SK-N-SH treated with all-trans-retinoic acid at 6 μM for 48 hours (cell line): Measurements from ENCODE around the gene ADAMTS20.
A peak's percentile ranks its signal among the peaks of the same experiment; 100 is the strongest.

Experiments used
- ATAC-seq: fragments of 200-7000 bp; cut with Tn5 transposase; 3 replicates; pipeline ENCODE4 v1.9.1; 2020; ENCODE audit warnings: mild to moderate bottlenecking, moderate library complexity
- ARNTL ChIP-seq: fragments of 450-650 bp; formaldehyde crosslinking; IDR thresholded peaks from 2 replicates; pipeline ENCODE4 v1.5.0; 2020; ENCODE audit warnings: low read depth, mild to moderate bottlenecking, moderate library complexity, borderline replicate concordance
- BACH2 ChIP-seq: fragments of 250-450 bp; sonication (Bioruptor Pico); IDR thresholded peaks from 2 replicates; pipeline ENCODE4 v1.9.0; 2021; ENCODE audit warnings: mild to moderate bottlenecking, borderline replicate concordance
- CSDC2 ChIP-seq: fragments of 250-450 bp; sonication (Bioruptor Pico); IDR thresholded peaks from 2 replicates; pipeline ENCODE4 v1.5.0; 2020; ENCODE audit warnings: mild to moderate bottlenecking, moderate library complexity
- ESRRG ChIP-seq: fragments of 250-450 bp; sonication (Bioruptor Pico); IDR thresholded peaks from 2 replicates; pipeline ENCODE4 v1.6.1; 2021; ENCODE audit warnings: mild to moderate bottlenecking
- GLIS3 ChIP-seq: fragments of 250-450 bp; sonication (Bioruptor Pico); IDR thresholded peaks from 2 replicates; pipeline ENCODE4 v1.5.0; 2020; ENCODE audit warnings: mild to moderate bottlenecking, moderate library complexity
- ISL1 ChIP-seq: fragments of 250-450 bp; sonication (Bioruptor Pico); IDR thresholded peaks from 2 replicates; pipeline ENCODE4 v2.1.2; 2022; ENCODE audit warnings: mild to moderate bottlenecking, moderate library complexity
- PPARA ChIP-seq: fragments of 250-450 bp; sonication (Bioruptor Pico); IDR thresholded peaks from 2 replicates; pipeline ENCODE4 v1.5.0; 2020; ENCODE audit warnings: mild to moderate bottlenecking, borderline replicate concordance
- RARB ChIP-seq: fragments of 250-450 bp; sonication (Bioruptor Pico); IDR thresholded peaks from 2 replicates; pipeline ENCODE4 v1.8.0; 2021; ENCODE audit warnings: mild to moderate bottlenecking, moderate library complexity
- SNAI2 ChIP-seq: fragments of 250-450 bp; sonication (Bioruptor Pico); IDR thresholded peaks from 2 replicates; pipeline ENCODE4 v1.5.0; 2020; ENCODE audit warnings: mild to moderate bottlenecking, moderate library complexity
- TCF4 ChIP-seq: fragments of 250-450 bp; sonication (Bioruptor Pico); IDR thresholded peaks from 2 replicates; pipeline ENCODE4 v1.8.0; 2021; ENCODE audit warnings: mild to moderate bottlenecking, moderate library complexity, borderline replicate concordance
- TOX ChIP-seq: fragments of 250-450 bp; sonication (Bioruptor Pico); IDR thresholded peaks from 2 replicates; pipeline ENCODE4 v1.8.0; 2021; ENCODE audit warnings: mild to moderate bottlenecking, moderate library complexity, borderline replicate concordance
- ZFP3 ChIP-seq: fragments of 250-450 bp; sonication (Bioruptor Pico); IDR thresholded peaks from 2 replicates; pipeline ENCODE4 v1.5.0; 2020; ENCODE audit warnings: mild to moderate bottlenecking, moderate library complexity
- ZFP30 ChIP-seq: fragments of 450-650 bp; formaldehyde crosslinking; IDR thresholded peaks from 2 replicates; pipeline ENCODE4 v1.5.0; 2022; ENCODE audit warnings: mild to moderate bottlenecking, moderate library complexity
- ZNF565 ChIP-seq: fragments of 450-650 bp; formaldehyde crosslinking; conservative IDR thresholded peaks from 2 replicates; pipeline ENCODE4 v1.5.0; 2020; ENCODE audit warnings: low read depth, mild to moderate bottlenecking, moderate library complexity
- ZNF70 ChIP-seq: fragments of 450-650 bp; formaldehyde crosslinking; IDR thresholded peaks from 2 replicates; pipeline ENCODE4 v1.5.0; 2020; ENCODE audit warnings: mild to moderate bottlenecking, moderate library complexity
- ZNF8 ChIP-seq: fragments of 450-650 bp; formaldehyde crosslinking; IDR thresholded peaks from 2 replicates; pipeline ENCODE4 v1.5.0; 2020; ENCODE audit warnings: mild to moderate bottlenecking, moderate library complexity
- TF ChIP-seq, protein P1 (sequence below): fragments of 250-450 bp; sonication (Bioruptor Pico); IDR thresholded peaks from 2 replicates; pipeline ENCODE4 v1.5.1; 2020; ENCODE audit warnings: low read depth, mild to moderate bottlenecking, moderate library complexity
- TF ChIP-seq, protein P2 (sequence below): fragments of 250-450 bp; sonication (Bioruptor Pico); IDR thresholded peaks from 2 replicates; pipeline ENCODE4 v1.5.0; 2020; ENCODE audit warnings: mild to moderate bottlenecking, moderate library complexity
- TF ChIP-seq, protein P3 (sequence below): fragments of 250-450 bp; sonication (Bioruptor Pico); IDR thresholded peaks from 2 replicates; pipeline ENCODE4 v1.5.1; 2021; ENCODE audit warnings: mild to moderate bottlenecking, moderate library complexity
- TF ChIP-seq, protein P4 (sequence below): fragments of 250-450 bp; sonication (Bioruptor Pico); IDR thresholded peaks from 2 replicates; pipeline ENCODE4 v1.8.0; 2020; ENCODE audit warnings: mild to moderate bottlenecking, moderate library complexity, borderline replicate concordance
- TF ChIP-seq, protein P5 (sequence below): fragments of 250-450 bp; sonication (Bioruptor Pico); IDR thresholded peaks from 2 replicates; pipeline ENCODE4 v1.8.0; 2021; ENCODE audit warnings: low read depth, mild to moderate bottlenecking, moderate library complexity, borderline replicate concordance

The ADAMTS20 gene

DNA sequence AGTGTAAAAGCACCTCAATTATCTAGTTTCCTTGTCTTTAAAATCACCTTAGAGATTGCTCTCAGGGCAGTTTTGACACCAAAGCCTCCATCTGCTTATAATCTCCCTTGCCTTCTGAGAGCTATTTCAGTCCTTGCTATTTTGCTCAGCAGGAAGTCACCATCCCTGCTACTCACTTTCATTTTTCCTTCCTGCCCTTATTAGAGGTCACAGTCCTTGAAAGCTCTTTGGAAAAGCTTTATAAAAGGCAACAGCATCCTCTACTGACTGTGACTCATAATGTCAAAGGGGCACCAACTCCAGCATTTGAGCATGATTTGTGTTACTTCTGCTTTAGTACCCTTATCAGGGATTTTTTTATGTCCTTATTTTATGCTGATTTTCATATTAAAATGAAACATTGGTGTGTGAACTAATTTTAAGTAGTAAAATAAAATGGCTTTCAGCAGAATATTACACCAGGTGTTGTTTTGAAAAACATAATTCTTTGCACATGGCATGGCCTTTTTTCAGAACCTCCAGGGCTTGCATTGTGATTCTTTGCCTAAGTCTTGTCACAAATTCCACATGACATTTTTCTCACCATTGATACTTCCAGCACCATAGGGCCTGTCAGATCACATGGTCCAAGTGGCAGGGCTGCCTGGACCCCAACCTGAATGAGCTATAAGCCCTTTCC lies 213.0 kb downstream of the ADAMTS20 start:
- TF ChIP-seq TCF4 (CRISPR knock-in tag) (0 out of 2 replicates have a peak, but pooled peaks have one; percentile 28), ZFP30 (CRISPR knock-in tag) (no peak), ZNF8 (CRISPR knock-in tag) (0 out of 2 replicates have a peak, but pooled peaks have one; percentile 6), ISL1 (peak; percentile 32), TOX (CRISPR knock-in tag) (no peak), SNAI2 (CRISPR knock-in tag) (peak; percentile 39; the same call in 1 of the 2 replicates), ZFP3 (CRISPR knock-in tag) (no peak)
- TF ChIP-seq, protein P1, sequence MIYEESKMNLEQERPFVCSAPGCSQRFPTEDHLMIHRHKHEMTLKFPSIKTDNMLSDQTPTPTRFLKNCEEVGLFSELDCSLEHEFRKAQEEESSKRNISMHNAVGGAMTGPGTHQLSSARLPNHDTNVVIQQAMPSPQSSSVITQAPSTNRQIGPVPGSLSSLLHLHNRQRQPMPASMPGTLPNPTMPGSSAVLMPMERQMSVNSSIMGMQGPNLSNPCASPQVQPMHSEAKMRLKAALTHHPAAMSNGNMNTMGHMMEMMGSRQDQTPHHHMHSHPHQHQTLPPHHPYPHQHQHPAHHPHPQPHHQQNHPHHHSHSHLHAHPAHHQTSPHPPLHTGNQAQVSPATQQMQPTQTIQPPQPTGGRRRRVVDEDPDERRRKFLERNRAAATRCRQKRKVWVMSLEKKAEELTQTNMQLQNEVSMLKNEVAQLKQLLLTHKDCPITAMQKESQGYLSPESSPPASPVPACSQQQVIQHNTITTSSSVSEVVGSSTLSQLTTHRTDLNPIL (CRISPR knock-in tag): 0 out of 2 replicates have a peak, but pooled peaks have one; percentile 39
- TF ChIP-seq, protein P2, sequence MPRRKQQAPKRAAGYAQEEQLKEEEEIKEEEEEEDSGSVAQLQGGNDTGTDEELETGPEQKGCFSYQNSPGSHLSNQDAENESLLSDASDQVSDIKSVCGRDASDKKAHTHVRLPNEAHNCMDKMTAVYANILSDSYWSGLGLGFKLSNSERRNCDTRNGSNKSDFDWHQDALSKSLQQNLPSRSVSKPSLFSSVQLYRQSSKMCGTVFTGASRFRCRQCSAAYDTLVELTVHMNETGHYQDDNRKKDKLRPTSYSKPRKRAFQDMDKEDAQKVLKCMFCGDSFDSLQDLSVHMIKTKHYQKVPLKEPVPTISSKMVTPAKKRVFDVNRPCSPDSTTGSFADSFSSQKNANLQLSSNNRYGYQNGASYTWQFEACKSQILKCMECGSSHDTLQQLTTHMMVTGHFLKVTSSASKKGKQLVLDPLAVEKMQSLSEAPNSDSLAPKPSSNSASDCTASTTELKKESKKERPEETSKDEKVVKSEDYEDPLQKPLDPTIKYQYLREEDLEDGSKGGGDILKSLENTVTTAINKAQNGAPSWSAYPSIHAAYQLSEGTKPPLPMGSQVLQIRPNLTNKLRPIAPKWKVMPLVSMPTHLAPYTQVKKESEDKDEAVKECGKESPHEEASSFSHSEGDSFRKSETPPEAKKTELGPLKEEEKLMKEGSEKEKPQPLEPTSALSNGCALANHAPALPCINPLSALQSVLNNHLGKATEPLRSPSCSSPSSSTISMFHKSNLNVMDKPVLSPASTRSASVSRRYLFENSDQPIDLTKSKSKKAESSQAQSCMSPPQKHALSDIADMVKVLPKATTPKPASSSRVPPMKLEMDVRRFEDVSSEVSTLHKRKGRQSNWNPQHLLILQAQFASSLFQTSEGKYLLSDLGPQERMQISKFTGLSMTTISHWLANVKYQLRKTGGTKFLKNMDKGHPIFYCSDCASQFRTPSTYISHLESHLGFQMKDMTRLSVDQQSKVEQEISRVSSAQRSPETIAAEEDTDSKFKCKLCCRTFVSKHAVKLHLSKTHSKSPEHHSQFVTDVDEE (CRISPR knock-in tag): peak; percentile 11; the same call in 1 of the 2 replicates
- TF ChIP-seq, protein P3, sequence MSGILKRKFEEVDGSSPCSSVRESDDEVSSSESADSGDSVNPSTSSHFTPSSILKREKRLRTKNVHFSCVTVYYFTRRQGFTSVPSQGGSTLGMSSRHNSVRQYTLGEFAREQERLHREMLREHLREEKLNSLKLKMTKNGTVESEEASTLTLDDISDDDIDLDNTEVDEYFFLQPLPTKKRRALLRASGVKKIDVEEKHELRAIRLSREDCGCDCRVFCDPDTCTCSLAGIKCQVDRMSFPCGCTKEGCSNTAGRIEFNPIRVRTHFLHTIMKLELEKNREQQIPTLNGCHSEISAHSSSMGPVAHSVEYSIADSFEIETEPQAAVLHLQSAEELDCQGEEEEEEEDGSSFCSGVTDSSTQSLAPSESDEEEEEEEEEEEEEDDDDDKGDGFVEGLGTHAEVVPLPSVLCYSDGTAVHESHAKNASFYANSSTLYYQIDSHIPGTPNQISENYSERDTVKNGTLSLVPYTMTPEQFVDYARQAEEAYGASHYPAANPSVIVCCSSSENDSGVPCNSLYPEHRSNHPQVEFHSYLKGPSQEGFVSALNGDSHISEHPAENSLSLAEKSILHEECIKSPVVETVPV: no peak
- ATAC-seq: peak; percentile 86

DNA sequence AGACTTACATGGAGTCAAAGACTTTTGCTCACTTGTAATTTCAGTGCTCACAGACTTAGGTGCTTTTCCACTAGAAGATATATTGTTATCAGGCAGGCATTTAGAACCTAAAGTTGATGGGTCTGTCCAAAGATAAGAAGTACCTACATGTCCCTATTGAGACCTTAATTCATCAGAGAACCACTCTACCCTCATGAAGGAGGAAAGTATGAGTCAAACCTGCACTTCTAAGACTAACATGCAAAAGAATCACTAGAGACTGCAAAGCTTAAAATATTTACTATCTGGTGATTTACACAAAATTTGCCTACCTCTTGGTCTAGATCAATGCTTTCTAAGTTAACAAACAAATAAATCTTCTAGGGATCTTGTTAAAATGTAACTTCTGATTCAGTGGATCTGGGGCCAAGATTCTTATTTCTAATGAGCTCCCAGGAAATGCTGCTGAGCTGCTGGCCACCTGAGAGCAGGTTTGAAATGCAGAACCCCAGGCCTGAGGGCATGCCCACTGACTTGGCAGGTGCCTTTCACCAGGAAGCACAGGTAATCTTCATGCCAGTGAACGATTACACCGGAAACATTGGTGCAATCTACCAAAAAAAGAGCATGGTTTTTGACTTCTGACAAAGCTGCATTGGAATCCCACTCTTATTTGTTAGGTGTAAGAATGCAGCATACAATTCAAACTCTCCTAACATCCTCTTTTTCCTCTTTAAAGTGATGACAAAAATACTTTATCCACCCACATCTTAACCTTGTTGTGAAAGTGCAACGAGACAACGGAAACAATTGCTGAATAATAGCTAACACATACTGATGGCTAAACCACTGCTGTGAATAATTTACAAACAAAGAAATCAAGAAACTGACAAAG lies 214.2 kb downstream of the ADAMTS20 start:
- no peak for TF ChIP-seq ZNF565 (CRISPR knock-in tag)
- TF ChIP-seq GLIS3 (CRISPR knock-in tag): no peak
- TF ChIP-seq, protein P4, sequence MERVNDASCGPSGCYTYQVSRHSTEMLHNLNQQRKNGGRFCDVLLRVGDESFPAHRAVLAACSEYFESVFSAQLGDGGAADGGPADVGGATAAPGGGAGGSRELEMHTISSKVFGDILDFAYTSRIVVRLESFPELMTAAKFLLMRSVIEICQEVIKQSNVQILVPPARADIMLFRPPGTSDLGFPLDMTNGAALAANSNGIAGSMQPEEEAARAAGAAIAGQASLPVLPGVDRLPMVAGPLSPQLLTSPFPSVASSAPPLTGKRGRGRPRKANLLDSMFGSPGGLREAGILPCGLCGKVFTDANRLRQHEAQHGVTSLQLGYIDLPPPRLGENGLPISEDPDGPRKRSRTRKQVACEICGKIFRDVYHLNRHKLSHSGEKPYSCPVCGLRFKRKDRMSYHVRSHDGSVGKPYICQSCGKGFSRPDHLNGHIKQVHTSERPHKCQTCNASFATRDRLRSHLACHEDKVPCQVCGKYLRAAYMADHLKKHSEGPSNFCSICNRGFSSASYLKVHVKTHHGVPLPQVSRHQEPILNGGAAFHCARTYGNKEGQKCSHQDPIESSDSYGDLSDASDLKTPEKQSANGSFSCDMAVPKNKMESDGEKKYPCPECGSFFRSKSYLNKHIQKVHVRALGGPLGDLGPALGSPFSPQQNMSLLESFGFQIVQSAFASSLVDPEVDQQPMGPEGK (CRISPR knock-in tag): no peak
- TF ChIP-seq TCF4 (CRISPR knock-in tag): no peak
- no peak for TF ChIP-seq PPARA
- TF ChIP-seq ARNTL (CRISPR knock-in tag): no peak
- TF ChIP-seq ZFP3 (CRISPR knock-in tag): no peak
- TF ChIP-seq, all 23 proteins: peak for 0
- no peak for ATAC-seq

DNA sequence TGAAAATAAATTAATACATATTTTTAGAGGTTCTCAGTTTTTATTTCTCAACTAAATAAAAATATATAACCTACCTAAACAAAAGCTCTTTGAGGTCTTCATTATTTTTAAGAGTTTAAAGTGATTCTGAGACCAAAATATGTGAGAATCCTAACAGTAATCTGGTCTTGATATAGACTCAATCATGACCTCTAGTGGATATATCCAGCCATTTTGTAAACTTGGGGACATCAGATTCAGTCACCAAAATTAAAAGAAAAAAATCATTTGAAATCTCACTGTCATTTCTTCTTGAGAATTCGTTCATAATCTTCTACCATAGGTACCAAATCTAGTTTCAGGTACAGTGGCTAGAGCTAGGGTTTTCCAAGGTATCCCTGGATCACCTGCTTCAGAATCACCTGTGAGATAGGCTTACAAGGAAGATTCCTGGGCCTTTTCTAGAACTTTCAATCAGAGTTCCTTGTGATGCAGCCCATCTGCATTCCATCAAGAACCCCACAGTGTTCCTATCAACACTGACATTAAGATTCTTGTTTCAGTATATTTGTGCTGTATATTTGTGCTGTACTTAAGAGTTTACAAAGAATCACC lies 214.9 kb downstream of the ADAMTS20 start:
- ATAC-seq: no peak; the same call in 2 of the 3 replicates
- TF ChIP-seq RARB (CRISPR knock-in tag) (no peak), ZFP30 (CRISPR knock-in tag) (no peak), BACH2 (CRISPR knock-in tag) (no peak), ZNF70 (no peak), ZNF8 (CRISPR knock-in tag) (no peak), PPARA (no peak), ZFP3 (CRISPR knock-in tag) (no peak), TCF4 (CRISPR knock-in tag) (no peak), ARNTL (CRISPR knock-in tag) (no peak), CSDC2 (CRISPR knock-in tag) (no peak), SNAI2 (CRISPR knock-in tag) (no peak), ZNF565 (CRISPR knock-in tag) (no peak), ESRRG (CRISPR knock-in tag) (no peak)
- TF ChIP-seq, protein P5, sequence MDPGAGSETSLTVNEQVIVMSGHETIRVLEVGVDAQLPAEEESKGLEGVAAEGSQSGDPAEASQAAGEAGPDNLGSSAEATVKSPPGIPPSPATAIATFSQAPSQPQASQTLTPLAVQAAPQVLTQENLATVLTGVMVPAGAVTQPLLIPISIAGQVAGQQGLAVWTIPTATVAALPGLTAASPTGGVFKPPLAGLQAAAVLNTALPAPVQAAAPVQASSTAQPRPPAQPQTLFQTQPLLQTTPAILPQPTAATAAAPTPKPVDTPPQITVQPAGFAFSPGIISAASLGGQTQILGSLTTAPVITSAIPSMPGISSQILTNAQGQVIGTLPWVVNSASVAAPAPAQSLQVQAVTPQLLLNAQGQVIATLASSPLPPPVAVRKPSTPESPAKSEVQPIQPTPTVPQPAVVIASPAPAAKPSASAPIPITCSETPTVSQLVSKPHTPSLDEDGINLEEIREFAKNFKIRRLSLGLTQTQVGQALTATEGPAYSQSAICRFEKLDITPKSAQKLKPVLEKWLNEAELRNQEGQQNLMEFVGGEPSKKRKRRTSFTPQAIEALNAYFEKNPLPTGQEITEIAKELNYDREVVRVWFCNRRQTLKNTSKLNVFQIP (CRISPR knock-in tag): no peak
- TF ChIP-seq, protein P4 (CRISPR knock-in tag): no peak
